Tongue (tissue), 2 donors: ENCODE results near the gene BBLN. TPM values are rescaled to one million over a fixed set of nuclear protein-coding genes. Genes with fewer than 3 reads are reported as not detected.
A peak's percentile ranks its signal among the peaks of the same experiment; 100 is the strongest.

Source experiments
- DNase-seq: peaks from one replicate; pipeline ENCODE4 v3.0.0-alpha.2; 2015
- total RNA-seq: library from RNA; depleted of rRNA; stranded (reverse); fragments of >200 nt; gene quantifications from one replicate; pipeline ENCODE4 v1.2.3, GENCODE V29; 2014

Gene BBLN
- total RNA-seq, 1 donor from 2014 or later: 34.5 TPM

DNA sequence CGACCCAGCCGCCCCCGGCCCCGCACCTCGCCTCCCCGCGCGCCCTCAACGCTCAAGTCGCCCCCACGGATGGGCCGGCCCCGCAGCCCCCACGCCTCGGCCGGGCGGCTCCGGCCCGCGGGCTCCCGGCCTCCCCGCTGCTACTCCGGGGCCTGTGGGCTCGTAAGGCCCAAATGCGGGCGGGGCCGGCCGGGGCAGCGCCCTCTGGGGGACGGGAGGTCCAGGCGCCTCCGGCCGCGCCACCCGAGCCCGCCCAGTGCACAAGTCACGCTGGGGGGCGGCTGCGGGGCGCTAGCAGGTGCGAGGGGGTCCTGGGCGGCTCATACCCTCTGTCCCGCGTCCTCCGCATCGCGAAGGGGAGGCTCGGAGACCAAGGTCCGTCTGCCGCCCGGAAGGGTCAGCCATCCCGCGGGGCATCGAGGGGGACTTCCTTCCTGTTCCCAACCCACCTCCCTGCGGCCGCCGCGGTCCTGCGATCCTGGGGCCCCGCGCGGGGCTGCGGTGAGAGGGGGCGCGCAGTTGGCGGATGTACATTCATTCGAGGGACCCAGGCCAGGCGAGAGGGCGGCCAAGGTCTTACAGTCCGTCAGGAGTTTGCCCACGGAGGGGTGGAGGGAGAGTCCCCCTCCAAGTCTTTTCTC, 31.5 kb downstream of the BBLN start, which contains the start of gene CIZ1:
Gene CIZ1 (minus strand): TSS at position 167 of the 641 bp plus-strand sequence. CDS start 715 bp downstream, outside the sequence.
- DNase-seq: peak; percentile 90

DNA sequence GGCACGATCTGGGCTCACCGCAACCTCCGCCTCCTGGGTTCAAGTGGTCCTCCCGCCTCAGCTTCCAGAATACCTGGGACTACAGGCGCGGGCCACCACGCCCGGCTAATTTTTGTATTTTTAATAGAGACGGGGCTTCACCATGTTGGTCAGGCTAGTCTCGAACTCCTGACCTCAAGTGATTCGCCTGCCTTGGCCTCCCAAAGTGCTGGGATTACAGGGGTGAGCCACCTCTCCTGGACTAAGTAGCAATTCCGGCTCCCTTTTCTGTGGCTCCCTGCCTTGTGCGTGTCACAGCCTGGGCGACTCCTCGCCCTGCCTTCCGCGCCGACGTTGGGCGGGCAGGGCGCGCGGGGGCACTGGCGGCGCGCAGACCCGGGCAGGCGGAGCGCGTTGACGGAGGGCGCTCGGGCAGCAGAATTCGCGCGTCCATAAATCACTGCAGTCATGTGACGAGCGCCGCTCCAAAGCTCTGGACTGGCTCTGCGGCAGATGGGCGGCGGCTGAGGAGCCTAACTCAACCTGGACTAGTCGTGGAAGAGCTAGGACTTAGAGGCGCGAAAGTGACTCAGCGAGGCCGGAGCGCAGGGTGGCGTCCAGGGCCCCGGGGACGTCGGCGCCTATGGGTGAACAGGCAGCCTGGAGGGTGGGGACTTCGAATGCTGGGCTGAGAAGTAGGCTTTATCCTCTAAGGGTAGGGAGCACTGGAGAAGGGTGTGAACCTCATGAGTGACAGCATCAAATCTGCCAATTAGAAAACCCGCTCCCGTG, 32.7 kb downstream of the BBLN start:
- DNase-seq: peak; percentile 92

- DNase-seq: no peak
Measured at GRCh38 chr9:128193469-128194096, 33.5 kb downstream of the BBLN start.

GRCh38 chr9:128201441-128202369, 41.6 kb downstream of the BBLN start:
- DNase-seq: peak; percentile 19

- no peak for DNase-seq
Measured at GRCh38 chr9:128202648-128203023, 42.6 kb downstream of the BBLN start.

- DNase-seq: peak; percentile 84
Measured at GRCh38 chr9:128203024-128203706, 43.1 kb downstream of the BBLN start, which contains the start of gene DNM1. DNM1 (plus strand) TSS chr9:128203379; CDS start chr9:128203471, 92 bp downstream.

DNA sequence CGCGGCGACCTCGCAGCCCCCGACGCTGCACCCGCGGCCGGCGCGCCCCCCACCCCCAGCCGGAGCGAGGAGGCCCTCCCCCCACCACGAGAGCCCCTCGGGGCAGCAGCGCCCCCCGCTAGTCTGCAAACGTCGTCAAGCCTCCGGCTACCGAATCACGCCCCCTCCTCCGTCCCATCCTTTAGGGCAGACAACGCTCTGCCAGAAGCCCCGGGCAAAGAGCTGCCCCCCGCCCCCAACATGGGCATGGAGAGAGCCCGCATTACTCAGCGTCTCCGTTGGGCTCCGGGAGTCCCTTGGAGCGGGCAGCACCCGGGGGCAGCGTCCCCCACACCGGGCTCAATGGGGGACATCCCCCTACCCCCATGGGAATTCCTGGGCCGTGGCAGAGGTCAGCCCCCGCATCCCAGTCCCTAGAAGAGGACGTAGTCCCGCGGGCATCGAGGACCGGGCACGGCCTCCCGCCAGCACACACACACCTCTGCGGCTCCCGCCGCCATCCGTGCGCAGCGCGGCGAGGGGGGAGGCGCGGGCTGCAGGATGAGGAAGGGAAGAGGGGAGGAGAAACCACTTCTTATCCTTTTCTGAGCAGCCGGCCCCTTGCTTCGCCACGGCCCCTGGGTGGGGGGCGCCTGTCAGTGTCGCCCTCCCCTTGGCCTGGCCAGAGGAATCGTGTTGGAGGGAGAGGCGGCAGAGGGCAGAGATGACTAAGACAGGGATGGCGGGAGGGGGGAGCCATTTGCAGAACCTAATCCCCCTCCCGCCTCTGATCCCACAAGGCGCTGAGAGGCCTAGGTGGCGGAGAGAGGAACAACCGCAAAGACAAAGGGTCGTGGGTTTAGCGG, 43.9 kb downstream of the BBLN start:
- DNase-seq: peak; percentile 46

DNA sequence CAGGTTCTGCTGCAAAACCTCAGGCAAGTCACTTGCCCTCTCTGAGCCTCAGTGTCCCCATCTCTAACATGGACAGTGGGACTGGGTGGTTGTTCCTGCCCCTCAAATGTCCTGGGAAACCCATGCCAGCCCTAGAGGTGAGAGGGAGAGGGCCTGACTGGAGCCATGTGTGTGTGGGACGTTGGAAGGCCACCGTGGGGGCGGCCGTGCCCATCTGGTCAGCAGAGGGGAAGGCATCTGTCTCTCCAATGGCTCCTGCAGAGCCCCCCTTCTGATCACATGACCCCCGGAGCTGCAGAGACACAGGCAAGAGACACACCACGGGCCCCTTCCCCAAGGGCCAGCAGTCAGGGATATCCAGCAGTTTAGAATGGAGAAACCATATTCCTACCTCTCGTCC, 44.8 kb downstream of the BBLN start:
- DNase-seq: no peak

- DNase-seq: no peak
Measured at GRCh38 chr9:128205296-128205944, 45.4 kb downstream of the BBLN start.

GRCh38 chr9:128206484-128206883, 46.4 kb downstream of the BBLN start:
- no peak for DNase-seq

DNA sequence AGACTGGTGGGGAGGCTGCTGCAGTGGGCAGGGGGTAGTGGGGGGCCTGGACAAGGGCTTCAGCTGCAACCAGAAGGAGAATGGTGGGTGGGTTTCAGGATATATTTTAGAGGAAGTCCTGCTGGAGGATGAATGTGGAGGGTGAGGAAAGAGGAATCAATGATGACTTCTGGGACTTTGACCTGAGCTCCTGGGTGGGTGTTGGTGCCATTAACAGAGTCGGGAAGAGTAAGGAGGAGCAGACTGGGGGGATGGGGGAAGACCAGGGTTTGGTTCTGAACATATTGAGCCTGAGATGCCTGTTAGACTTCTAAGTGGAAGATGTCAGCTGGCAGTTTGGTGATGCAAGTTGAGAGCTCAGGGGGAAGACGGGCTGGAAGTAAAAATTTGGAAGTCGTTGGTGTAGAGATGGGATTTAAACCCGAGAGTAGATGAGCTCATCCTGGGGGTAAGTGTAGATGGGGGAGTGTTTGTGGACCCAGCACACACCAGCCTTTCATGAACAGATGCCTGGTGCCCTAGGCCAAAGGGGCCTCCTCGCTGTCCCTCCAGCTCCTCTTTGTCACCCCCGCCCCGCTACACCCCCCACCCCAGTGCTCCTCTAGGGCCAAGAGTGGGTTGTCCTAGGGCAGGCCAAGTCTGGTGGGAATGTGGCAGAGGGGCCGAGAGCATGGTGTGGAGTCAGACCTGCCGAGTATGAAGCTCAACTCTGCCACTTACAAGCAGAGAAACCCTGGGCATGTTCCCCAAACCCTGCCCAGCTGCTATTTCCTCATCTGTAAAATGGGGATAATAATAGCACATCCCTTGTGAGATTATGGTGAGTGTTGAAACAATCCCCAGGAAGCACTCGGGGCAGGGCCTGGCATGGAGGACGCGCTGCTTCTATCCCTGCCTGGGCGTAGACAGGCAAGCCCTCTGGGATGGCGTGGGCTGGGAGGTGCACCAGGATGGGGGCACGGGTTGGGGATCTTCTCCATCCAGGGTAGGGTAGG, 47.1 kb downstream of the BBLN start:
- DNase-seq: no peak

DNA sequence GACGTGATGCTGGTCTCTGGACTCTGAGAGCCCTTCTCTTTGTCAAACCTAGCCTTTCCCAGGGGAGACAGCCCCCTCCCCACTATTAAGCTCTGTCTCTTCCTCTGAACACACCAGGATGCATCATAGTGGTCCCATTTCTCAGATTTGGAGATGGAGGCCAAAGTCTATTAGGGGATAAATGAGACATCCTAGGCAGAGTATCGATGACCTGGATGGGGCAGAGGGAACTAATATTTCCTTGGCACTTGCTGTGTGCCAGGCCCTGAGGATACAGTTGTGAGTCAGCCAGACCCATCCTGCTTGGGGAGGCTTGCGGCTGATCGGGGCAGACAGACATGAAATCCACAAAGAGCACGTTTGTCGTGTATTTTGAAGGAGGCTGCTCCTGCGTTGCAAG, 48.3 kb downstream of the BBLN start:
- no peak for DNase-seq

GRCh38 chr9:128208946-128209669, 49.0 kb downstream of the BBLN start:
- no peak for DNase-seq

DNA sequence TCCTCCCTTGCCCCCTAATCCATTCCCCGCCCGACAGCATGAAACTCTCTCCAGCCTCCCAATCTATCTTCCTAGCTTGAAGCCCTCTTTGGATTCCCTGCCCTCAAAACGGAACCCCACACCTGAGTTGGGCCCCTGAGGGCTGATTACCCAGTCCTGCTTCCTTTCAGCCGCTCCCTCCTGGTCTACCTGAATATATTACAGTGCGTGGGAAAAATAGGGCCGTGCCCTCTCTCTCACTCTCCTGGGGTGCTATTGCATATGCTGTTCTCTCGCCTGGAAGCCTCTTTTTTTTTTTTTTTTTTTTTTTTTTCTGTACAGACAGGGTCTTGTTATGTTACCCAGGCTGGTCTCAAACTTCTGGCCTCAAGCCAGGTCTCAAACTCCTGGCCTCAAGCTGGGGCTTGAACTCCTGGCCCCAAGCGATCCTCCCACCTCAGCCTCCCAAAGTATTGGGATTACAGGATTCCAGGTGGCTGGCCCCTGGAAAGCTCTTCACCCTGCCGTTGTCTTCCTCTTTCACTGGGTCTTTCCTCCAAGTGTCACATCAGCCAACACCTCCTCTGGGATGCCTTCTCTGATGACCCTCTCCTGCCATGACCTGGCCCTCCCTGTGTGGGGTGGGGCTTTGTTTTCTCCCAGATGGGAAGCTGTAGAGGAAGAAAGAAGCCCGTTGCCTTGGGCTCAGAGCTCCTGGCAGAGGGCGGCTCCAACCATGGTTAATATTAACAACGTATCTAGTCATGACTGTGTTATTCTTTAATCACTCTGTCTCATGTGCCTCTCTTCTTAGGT, 51.3 kb downstream of the BBLN start:
- DNase-seq: no peak

GRCh38 chr9:128211981-128212281, 51.9 kb downstream of the BBLN start:
- no peak for DNase-seq
